Mesothelial cell of epicardium (in vitro differentiated cells): ENCODE results near the gene DOP1B. TPM values are rescaled to one million over a fixed set of nuclear protein-coding genes. Genes with fewer than 3 reads are reported as not detected.
"Not testable (repeated sequence)": the region's sequence is repeated elsewhere in the genome, so short reads cannot be mapped to it uniquely, and the experiment has no call there.

ENCODE experiments used
- DNase-seq, 2 experiments: peaks; one replicate each; pipeline ENCODE4 v3.0.0; 2021; ENCODE audit warnings: low spot score in 2 of 2; ENCODE audit not compliant: unreplicated experiment in 2 of 2
- H3K27ac Mint-ChIP-seq: 2 replicates; pipeline ENCODE4 v1.8.0; 2021; ENCODE audit warnings: mixed read lengths
- H3K27me3 Mint-ChIP-seq: 2 replicates; pipeline ENCODE4 v1.8.0; 2021; ENCODE audit warnings: low read depth, mixed read lengths
- H3K36me3 Mint-ChIP-seq: 2 replicates; pipeline ENCODE4 v1.8.0; 2021; ENCODE audit warnings: mixed read lengths
- H3K4me1 Mint-ChIP-seq: 2 replicates; pipeline ENCODE4 v1.8.0; 2021; ENCODE audit warnings: mixed read lengths
- H3K4me3 Mint-ChIP-seq: 2 replicates; pipeline ENCODE4 v1.8.0; 2021; ENCODE audit warnings: mild to moderate bottlenecking, moderate library complexity, mixed read lengths
- H3K9me3 Mint-ChIP-seq: 2 replicates; pipeline ENCODE4 v1.8.0; 2021; ENCODE audit warnings: mixed read lengths
- total RNA-seq: library from RNA; stranded (reverse); gene quantifications from 3 replicates; pipeline ENCODE4 v1.2.1, GENCODE V29; 2021
- TF ChIP-seq, protein P1 (sequence below): fragments of 200-600 bp; sonication (generic); IDR thresholded peaks from one replicate; pipeline ENCODE4 v1.5.0; 2021; ENCODE audit warnings: antibody characterized with exemption; ENCODE audit not compliant: unreplicated experiment

DOP1B gene
- total RNA-seq, 1 donor from 2014 or later, result 12.3 TPM

DNA sequence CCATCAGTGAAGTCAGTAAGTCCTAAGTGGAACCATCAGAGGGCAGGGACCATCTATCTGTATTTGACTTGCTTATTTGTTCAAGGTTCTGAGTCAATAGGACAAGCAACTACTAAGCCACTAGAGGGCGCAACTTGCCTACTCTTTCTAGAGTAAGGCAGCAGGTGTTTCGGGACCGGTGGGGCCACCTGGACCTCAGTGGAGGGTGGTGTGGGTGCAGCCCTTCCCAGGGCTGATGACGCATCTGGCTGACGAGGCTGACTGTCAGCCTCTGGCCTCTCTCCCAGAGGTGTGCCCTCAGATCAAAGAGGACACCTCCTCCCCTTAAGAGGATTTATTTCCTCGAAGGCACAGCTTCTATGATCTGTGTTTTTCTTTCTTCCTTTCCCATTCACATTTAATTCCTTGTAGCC, 15.1 kb upstream of the DOP1B start:
- no peak overlapping the region for H3K4me3 Mint-ChIP-seq
- DNase-seq, result peak; percentile 67 to 73
- H3K36me3 Mint-ChIP-seq, result no peaks in the 10 kb centered on the region
- peaks cover 7% of the 10 kb centered on the region for H3K4me1 Mint-ChIP-seq
- H3K27me3 Mint-ChIP-seq, result peaks cover 21% of the 10 kb centered on the region
- TF ChIP-seq, protein P1, sequence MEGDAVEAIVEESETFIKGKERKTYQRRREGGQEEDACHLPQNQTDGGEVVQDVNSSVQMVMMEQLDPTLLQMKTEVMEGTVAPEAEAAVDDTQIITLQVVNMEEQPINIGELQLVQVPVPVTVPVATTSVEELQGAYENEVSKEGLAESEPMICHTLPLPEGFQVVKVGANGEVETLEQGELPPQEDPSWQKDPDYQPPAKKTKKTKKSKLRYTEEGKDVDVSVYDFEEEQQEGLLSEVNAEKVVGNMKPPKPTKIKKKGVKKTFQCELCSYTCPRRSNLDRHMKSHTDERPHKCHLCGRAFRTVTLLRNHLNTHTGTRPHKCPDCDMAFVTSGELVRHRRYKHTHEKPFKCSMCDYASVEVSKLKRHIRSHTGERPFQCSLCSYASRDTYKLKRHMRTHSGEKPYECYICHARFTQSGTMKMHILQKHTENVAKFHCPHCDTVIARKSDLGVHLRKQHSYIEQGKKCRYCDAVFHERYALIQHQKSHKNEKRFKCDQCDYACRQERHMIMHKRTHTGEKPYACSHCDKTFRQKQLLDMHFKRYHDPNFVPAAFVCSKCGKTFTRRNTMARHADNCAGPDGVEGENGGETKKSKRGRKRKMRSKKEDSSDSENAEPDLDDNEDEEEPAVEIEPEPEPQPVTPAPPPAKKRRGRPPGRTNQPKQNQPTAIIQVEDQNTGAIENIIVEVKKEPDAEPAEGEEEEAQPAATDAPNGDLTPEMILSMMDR, result peak; percentile 80
- no peak overlapping the region for H3K27ac Mint-ChIP-seq
- H3K9me3 Mint-ChIP-seq, result no peaks in the 10 kb centered on the region

DNA sequence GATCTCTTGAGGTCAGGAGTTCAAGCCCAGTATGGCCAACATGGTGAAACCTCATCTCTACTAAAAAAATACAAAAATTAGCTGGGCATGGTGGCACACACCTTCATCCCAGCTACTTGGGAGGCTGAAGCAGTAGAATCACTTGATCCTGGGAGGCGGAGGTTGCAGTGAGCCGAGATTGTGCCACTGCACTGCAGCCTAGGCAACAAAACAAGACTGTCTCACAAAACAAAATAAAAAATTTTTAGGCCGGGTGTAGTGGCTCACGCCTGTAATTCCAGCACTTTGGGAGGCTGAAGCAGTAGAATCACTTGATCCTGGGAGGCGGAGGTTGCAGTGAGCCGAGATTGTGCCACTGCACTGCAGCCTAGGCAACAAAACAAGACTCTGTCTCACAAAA, 12.4 kb upstream of the DOP1B start:
- not testable (repeated sequence) for DNase-seq, H3K36me3 Mint-ChIP-seq, H3K27me3 Mint-ChIP-seq, H3K27ac Mint-ChIP-seq, H3K4me1 Mint-ChIP-seq, H3K4me3 Mint-ChIP-seq, H3K9me3 Mint-ChIP-seq

DNA sequence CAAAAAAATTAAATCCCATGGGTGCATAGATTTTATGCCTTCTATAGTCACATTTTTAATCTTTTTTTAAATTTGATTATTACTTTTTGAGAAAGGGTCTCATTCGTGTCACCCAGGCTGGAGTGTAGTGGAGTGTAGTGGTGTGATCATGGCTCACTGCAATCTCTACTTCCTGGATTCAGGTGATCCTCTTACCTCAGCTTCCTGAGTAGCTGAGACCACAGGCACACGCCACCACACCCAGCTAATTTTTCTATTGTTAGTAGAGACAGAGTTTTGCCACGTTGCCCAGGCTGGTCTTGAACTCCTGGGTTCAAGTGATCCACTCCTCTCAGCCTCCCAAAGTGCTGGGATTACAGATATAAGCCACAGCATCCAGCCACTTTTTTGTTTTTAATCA, 11.4 kb upstream of the DOP1B start:
- Mint-ChIP-seq H3K9me3 (no peaks in the 10 kb centered on the region), H3K27me3 (no peaks in the 10 kb centered on the region), H3K4me3 (no peak overlapping the region), H3K27ac (no peak overlapping the region), H3K4me1 (peaks cover 10% of the 10 kb centered on the region), H3K36me3 (no peaks in the 10 kb centered on the region)
- DNase-seq, result no peak
- TF ChIP-seq, protein P1, result no peak

DNA sequence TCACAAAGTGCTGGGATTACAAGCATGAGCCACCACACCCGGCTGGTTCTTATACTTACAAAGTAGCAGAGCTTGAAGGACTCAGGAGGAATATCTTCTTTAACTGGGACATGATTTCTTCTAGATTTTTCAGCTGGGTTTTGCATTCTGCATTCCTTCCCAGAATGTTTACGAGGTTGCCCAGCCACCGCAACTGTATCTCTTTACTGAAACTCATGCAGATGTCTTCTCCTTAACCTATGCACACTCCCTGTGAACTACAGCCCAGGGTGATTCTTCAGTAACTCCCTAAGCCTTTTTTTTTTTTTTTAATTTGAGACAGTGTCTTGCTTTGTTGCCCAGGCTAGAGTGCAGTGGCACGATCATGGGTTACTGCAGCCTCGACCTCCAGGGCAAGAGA, 8.7 kb upstream of the DOP1B start:
- TF ChIP-seq, protein P1, result no peak
- H3K27me3 Mint-ChIP-seq, result no peaks in the 10 kb centered on the region

DNA sequence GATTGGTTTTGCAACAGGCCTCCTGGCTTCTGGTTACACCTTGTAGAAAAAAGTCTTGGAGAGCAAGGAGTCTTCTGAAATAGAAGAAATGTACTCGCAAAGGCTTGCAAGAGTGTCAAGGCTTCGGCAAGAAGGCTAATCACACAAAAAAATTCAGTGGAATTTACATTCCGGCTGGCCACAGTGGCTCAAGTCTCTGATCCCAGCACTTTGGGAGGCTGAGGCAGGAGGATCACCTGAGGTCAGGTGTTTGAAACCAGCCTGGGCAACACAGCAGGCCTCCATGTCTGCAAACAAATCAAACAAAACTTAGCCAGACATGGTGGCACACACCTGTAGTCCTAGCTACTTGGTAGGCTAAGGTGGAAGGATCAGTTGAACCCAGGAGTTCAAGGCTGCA, 7.7 kb upstream of the DOP1B start:
- Mint-ChIP-seq H3K4me1 (peaks cover 4% of the 10 kb centered on the region), H3K27me3 (no peaks in the 10 kb centered on the region), H3K36me3 (no peaks in the 10 kb centered on the region), H3K27ac (no peak overlapping the region), H3K9me3 (peaks cover 5% of the 10 kb centered on the region), H3K4me3 (no peak overlapping the region)
- no peak for DNase-seq
- TF ChIP-seq, protein P1, result no peak

More for the DNA sequence above, 8.7 kb upstream of the DOP1B start:
- H3K4me3 Mint-ChIP-seq, result no peak overlapping the region
- peaks cover 5% of the 10 kb centered on the region for H3K9me3 Mint-ChIP-seq
- no peak for DNase-seq
- peaks cover 4% of the 10 kb centered on the region for H3K4me1 Mint-ChIP-seq
- H3K36me3 Mint-ChIP-seq, result no peaks in the 10 kb centered on the region
- H3K27ac Mint-ChIP-seq, result no peak overlapping the region

DNA sequence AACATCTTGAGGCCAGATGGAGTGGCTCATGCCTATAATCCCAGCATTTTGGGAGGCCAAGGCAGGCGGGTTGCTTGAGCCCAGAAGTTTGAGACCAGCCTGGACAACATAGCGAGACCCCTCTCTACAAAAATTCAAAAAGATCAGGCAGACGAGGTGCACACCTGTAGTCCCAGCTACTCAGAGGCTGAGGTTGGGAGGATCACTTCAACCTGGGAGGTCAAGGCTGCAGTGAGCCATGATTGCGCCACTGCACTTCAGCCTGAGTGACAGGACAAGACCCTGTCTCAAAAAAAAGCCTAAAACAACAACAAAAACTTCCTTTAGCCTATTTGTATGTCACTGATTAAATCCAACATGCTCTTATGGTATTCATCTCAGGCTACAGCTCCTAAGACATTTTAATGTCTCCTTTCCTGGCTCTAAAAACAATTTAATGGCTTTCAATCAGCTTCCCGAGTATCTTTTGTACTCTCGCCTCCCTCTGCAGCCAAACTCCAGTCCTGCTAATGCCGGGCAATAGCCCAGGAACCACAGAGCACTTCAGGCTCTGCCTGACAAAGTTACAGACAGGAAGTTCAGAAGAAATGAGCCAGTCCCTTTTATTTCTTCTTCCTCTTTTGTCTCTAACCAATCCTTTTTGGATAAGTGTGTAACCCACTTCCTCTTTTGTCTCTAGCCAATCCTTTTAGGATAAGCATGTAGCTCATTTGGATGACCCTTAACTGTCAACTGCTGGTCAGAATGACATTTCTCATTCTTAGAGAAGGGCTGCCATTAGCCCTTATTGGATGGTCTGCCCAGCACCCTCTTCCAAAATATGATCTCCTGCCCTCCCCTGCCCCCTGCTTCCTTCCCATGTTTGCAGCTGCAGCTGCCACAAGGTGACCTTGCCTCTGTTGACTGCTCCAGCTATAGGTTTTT, 6.6 kb upstream of the DOP1B start:
- H3K4me3 Mint-ChIP-seq, result no peak overlapping the region
- H3K27me3 Mint-ChIP-seq, result peaks cover 2% of the 10 kb centered on the region
- no peak for DNase-seq
- H3K9me3 Mint-ChIP-seq, result peaks cover 5% of the 10 kb centered on the region
- TF ChIP-seq, protein P1, result no peak
- H3K36me3 Mint-ChIP-seq, result no peaks in the 10 kb centered on the region
- peaks cover 4% of the 10 kb centered on the region for H3K4me1 Mint-ChIP-seq
- peak overlapping the region; percentile 78 for H3K27ac Mint-ChIP-seq
